PC-3 (cell line): Measurements from ENCODE around the gene ZCCHC4.

Experiments
- CTCF ChIP-seq: fragments of 300-600 bp; sonication (generic); conservative IDR thresholded peaks from 2 replicates; pipeline ENCODE4 v1.5.1; 2017; ENCODE audit warnings: antibody characterized with exemption, low read depth, mild to moderate bottlenecking, low read length
- EZH2 ChIP-seq: fragments of 300-600 bp; sonication (generic); IDR thresholded peaks from one replicate; pipeline ENCODE4 v1.6.1; 2017; ENCODE audit warnings: antibody characterized with exemption, mild to moderate bottlenecking, low read length; ENCODE audit not compliant: unreplicated experiment
- EZH2phosphoT487 ChIP-seq: fragments of 300-600 bp; sonication (generic); IDR thresholded peaks from 2 replicates; pipeline ENCODE4 v1.6.1; 2018; ENCODE audit warnings: mild to moderate bottlenecking, antibody characterized with exemption, low read length, borderline replicate concordance

GRCh38 chr4:25378437-25378743, 65.8 kb downstream of the ZCCHC4 start:
- no peak for TF ChIP-seq EZH2
- no peak for TF ChIP-seq CTCF
- TF ChIP-seq EZH2phosphoT487: no peak
